Uterus (tissue), 2 donors: ENCODE data around the gene MARCHF6.

Experiments
- POLR2A ChIP-seq, 2 donors: fragments of 450-650 bp; IDR thresholded peaks; one replicate each; pipeline ENCODE4 v1.6.1; 2016; ENCODE audit warnings: antibody characterized with exemption in 2 of 2, mild to moderate bottlenecking in 1 of 2, moderate library complexity in 1 of 2
- TF ChIP-seq, protein P1 (sequence below), 4 experiments: fragments of 200-600 bp in 2 of 4; fragments of 450-650 bp in 2 of 4; sonication (generic) in 2 of 4; IDR thresholded peaks; one replicate each; pipeline ENCODE4 v1.5.1; 2016 to 2019; ENCODE audit warnings: antibody characterized with exemption in 4 of 4, mild to moderate bottlenecking in 2 of 4, moderate library complexity in 1 of 4

DNA sequence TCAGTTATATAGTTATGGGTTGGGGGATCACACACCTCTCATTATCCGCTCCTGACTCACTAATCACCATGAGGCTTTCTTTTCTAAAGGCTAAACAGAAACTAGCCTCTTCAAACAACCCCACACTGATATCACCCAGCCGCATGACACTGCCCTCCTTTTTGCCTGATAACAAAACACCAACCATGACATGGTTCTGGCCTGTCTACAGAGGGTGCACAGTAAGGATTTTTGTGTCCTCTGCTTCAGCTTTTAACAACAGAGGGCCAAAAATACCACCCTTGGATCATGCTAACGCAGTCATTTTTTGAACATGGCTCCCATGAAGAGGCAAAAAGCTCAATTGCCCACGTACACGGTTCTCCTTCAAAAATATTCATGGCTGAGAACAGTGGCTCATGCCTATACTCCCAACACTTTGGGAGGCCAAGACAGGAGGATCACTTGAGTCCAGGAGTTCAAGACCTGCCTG is 49.8 kb upstream of the MARCHF6 start:
- TF ChIP-seq, protein P1, sequence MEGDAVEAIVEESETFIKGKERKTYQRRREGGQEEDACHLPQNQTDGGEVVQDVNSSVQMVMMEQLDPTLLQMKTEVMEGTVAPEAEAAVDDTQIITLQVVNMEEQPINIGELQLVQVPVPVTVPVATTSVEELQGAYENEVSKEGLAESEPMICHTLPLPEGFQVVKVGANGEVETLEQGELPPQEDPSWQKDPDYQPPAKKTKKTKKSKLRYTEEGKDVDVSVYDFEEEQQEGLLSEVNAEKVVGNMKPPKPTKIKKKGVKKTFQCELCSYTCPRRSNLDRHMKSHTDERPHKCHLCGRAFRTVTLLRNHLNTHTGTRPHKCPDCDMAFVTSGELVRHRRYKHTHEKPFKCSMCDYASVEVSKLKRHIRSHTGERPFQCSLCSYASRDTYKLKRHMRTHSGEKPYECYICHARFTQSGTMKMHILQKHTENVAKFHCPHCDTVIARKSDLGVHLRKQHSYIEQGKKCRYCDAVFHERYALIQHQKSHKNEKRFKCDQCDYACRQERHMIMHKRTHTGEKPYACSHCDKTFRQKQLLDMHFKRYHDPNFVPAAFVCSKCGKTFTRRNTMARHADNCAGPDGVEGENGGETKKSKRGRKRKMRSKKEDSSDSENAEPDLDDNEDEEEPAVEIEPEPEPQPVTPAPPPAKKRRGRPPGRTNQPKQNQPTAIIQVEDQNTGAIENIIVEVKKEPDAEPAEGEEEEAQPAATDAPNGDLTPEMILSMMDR (IDR thresholded peaks at IDR 0.05) = no peak
- no peak for TF ChIP-seq POLR2A (IDR thresholded peaks at IDR 0.05)
